GM19025 (cell line): Measurements from ENCODE around the gene DCAKD.

Source experiments
- ATAC-seq: cut with Tn5 transposase; IDR thresholded peaks from one replicate; pipeline ENCODE4 v1.9.1; 2021; ENCODE audit warnings: mild to moderate bottlenecking, low read depth, moderate library complexity; ENCODE audit not compliant: unreplicated experiment

The DCAKD gene

GRCh38 chr17:45051060-45051719, at the start of gene DCAKD:
Gene DCAKD, minus strand, starts transcription at chr17:45051632. Its CDS starts 16,747 bp downstream, at chr17:45034885.
- peak; percentile 92 for ATAC-seq

GRCh38 chr17:45098869-45099616, 47.6 kb upstream of the DCAKD start:
- ATAC-seq: no peak

- ATAC-seq: no peak
Observed at GRCh38 chr17:45098081-45098868, 46.8 kb upstream of the DCAKD start.

DNA sequence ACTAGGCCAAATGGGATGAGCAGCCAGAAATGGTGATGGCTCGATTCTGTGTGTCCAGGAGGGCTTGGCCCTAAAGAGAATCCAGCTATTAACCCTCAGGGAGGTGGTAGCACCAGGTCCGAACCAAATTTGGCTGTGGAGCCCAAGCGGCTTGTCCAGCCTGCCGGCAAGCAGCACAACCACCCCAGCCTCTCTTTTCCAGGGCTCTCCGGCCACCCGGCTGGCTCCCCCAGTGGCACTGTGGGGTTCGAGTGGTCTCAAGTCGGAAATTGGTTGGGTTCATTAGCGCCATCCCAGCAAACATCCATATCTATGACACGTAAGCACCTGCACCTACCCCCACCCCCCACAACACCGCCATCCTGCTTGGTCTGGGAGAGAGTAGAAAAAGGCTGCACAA, 45.5 kb upstream of the DCAKD start:
- no peak for ATAC-seq

DNA sequence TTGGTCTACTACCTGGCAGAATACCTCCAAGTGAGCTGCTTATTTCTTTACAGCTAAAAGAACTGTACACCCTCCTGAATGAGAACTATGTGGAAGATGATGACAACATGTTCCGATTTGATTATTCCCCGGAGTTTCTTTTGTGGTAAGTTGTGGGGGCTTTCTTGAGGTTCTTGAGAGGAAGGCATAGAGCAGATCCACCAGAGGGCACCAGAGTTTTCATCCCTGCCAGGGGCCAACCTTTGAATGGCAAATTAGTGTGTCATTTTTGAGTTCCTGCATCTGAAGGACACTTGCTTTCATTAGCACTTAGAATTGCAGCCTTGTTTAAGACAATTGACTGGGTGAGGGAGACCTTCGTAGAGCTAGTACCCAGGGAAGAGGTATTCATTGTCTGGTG, 44.7 kb upstream of the DCAKD start:
- ATAC-seq: no peak

GRCh38 chr17:45093444-45094110, 42.1 kb upstream of the DCAKD start:
- no peak for ATAC-seq

DNA sequence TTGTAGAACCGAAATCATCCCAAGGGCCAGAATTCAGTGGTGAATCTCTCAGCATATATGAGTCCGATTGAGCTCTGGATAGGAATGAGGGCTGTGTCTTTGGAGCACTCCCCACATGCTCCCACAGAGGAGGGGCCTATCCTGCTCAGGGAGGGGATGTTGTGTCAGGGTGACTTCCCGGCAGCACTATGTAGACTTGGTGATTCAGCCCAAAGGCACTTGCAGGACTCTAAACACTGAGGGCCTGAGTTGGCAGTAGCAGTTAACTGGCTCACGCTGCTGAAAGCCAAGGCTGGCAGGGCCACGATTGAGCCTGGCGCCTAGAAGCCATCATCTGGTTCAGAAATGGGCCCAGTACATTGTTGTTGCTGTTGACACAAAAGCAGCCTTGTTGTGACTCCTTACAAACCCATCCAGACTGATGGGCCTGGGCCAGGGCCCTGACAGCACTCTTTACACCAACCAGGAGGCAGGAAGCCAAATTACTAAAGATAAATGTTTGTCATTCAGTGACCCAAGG, 41.5 kb upstream of the DCAKD start:
- no peak for ATAC-seq

- ATAC-seq: no peak
Observed at GRCh38 chr17:45091778-45092425, 40.5 kb upstream of the DCAKD start.

DNA sequence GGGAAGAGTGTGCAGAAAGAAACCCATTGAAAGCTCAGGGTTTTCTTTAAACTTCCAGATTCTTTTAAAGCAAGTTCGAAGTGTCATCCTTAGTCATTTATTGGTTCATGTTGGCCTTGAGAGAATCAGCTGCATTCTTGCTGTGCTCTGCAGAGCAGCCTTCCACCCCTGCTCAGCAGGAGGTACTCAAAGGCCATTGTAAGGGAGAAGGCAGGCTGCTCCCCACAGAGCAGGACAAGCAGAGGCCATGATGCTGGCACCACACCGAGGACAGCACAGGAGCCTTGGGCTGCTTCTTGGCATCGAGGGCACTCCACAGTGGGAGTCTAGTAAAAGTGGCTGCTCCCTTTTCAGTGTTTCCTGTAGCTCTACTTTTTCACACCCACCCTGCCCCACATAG, 39.3 kb upstream of the DCAKD start:
- no peak for ATAC-seq

DNA sequence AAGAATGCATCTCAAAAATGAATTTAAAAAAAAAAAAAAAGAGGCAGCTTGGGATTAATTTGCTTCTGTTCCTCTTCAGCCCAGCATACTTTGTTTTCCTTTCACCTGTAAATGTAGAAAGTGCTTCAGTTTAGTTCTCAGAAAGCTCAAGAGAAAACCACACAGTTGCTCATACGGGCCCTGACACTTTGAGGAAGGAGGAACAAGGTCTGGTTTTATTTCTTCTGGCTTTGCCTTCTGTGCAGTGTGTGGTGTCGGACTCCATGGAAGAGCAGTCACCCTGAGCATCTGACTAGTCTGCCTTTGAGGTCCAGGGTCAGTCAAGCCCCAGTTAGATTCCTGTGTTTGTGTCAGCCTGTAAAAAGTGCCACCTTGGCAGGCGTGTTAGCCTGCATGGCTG, 37.3 kb upstream of the DCAKD start:
- no peak for ATAC-seq

DNA sequence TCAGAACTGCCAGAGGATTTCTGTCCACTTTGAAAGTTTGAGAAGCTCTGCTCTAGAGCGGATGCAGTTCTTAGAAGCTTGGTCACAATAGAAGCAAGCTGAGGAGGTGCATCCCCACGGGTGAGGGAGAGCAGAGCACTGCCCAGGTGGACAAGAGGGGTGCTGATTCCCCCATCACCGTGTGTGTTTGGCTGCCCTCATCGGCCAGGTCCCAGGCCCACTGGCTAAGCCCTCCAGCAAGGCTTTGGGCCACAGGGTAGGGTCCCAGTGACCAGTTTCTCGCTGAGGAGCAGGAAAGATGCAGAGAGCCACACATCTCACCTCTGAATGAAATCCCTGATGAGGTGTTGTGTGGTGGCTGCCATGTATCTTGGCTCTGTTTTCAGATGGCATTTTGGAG, 36.5 kb upstream of the DCAKD start:
- ATAC-seq: no peak

DNA sequence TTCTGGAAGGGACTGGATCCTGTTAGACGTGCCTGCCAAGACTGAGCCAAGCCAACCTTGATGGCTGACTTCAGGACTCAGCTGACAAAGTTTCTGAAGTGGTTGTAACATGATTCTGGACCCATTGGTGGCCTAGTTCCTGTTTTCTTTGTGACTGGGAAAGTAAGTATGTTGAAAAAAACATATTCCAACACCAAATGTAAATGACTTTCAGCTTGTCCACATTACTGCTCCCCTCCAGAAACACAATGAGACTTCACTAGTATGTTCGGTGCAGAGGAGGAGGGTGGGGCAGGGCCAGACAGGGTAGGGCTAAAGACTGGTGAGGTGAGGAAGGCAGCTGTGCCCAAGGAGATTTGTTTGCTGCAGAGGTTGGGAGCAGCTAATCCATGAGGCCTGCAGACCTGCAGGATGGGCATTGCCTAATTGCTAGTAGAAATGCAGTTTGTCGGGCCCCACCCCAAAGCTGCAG, 36.1 kb upstream of the DCAKD start:
- ATAC-seq: no peak

GRCh38 chr17:45086865-45087503, 35.6 kb upstream of the DCAKD start:
- no peak for ATAC-seq

DNA sequence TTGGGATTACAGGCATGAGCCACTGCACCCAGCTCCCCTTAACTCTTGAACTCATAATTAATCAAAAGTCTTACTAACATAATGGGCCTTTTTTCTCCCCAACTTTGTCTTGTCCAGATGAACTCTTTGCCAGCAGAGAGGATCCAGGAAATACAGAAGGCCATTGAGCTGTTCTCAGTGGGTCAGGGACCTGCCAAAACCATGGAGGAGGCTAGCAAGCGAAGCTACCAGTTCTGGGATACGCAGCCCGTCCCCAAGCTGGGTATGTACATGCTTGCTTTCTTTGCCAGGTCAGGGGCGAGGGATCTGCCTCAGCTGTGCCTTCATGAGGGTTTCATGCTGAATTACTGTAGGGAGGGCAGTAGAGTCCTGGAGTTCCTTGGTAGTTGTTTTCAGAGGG, 35.0 kb upstream of the DCAKD start:
- no peak for ATAC-seq

- no peak for ATAC-seq
Observed at GRCh38 chr17:45081047-45081703, 29.7 kb upstream of the DCAKD start.

DNA sequence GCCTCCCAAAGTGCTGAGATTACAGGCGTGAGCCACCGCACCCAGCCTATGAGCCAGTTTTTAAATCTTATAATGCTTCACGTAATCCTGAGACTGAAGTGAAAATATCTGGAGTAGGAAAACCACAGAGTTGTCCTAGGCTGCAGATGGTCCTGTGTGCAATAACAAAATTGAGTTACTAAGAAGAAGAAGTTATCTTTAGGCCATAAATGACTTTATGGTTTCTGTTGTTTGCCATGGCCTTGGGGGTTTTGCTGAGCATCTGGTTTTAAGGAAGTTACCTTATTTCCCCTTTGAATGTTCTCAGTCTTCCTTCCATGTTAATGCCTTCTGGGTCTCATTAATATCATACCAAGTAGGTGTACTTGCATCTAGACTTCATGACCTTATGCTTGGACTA, 26.2 kb upstream of the DCAKD start:
- ATAC-seq: no peak

GRCh38 chr17:45073414-45074070, 22.1 kb upstream of the DCAKD start:
- no peak for ATAC-seq

GRCh38 chr17:45070809-45071208, 19.4 kb upstream of the DCAKD start:
- no peak for ATAC-seq

GRCh38 chr17:45070001-45070400, 18.6 kb upstream of the DCAKD start:
- no peak for ATAC-seq
